GM18505 (cell line): ENCODE measurements around the gene TARBP1.
"Not testable (repeated sequence)": the region's sequence is repeated elsewhere in the genome, so short reads cannot be mapped to it uniquely, and the experiment has no call there.

Experiments used
- ATAC-seq: cut with Tn5 transposase; IDR thresholded peaks from one replicate; pipeline ENCODE4 v1.9.1; 2021; ENCODE audit not compliant: unreplicated experiment
- POLR2A ChIP-seq: IDR thresholded peaks from 4 replicates; pipeline ENCODE4 v1.6.1; 2011; ENCODE audit warnings: borderline replicate concordance; ENCODE audit not compliant: insufficient read depth, insufficient read length; ENCODE audit errors: extremely low read depth

Gene TARBP1

DNA sequence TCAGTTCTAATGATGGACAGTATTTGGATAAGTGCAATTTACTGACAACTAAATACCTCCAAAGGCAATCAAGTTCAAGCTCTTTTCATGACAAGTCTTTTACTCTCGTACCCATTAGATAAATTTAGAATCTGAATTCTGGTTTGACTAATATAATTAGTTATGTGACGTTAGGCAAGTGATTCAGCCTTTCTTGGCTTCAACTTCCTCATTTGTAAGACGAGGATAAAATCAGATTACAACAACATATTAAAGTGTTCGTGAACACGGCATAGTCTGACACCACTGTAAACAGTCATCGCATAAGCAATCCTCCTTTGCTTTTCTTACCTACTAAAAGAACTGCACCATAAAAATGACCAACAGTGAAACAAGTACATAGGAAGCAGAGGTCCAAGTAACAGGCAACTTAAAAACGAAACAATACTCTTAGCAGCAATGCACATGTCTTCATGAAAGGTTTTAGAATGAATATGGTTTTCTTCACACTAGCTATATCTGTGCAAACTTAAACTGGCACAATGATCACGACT is 80.1 kb downstream of the TARBP1 start:
- peak; percentile 20 for TF ChIP-seq POLR2A
- peak; percentile 60 for ATAC-seq

DNA sequence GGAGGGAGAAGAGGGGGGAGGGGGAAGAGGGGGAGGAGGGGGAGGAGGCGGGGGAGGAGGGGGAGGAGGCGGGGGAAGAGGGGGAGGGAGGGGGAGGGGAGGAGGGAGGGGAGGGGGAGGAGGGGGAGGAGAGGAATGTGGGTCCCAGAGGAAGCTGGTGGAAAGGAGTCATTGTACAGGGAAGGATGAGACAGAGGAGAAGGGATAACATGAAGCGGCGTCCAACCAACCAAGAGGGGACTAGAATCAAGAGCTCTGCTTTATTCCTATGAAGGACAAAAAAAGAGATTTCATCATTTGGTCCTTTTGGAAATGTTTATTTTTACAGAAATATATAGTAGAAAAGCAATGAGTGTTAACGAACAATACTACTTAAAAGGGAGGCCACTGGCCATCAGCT is 81.2 kb downstream of the TARBP1 start:
- TF ChIP-seq POLR2A, result no peak
- ATAC-seq, result no peak

DNA sequence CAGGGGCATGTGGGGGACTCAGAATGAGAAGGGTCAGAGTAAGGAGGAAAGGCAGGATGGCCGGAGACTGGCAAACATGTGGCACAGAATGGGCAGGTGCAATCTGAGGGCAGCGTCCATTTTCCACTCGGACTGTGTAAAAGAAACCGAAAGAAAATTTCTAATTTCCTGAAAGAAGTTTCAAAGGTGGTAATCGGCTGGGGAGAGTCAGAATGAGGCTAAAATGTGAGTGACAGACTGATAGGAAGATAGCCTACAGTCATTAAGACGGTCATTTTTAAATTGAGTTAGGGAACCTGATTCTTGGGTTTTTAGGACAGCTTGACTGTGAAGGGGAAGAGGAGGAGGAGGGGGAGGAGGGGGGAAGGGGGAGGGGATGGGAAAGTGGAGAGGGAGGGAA is 82.1 kb downstream of the TARBP1 start:
- ATAC-seq, result no peak
- TF ChIP-seq POLR2A, result no peak

DNA sequence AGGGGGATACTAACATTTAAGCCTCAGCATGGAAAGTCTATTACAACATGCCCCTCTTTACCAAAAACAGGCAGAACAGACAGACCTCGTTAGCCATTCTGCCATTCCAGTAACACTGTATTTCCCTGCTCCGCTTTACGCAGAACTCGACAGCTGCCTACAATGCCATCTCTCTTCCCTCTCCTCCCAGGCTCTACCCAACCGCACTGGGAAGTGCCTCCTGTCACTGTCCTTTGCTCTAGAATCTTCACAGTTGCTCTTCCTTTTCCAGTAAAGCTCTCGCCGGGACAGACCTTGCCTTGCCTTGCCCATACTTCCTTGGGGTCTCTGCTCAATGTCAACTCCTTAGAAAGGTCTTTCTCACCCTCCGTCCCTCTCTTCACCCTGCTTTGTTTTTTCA is 82.9 kb downstream of the TARBP1 start:
- TF ChIP-seq POLR2A, result no peak
- ATAC-seq, result no peak

DNA sequence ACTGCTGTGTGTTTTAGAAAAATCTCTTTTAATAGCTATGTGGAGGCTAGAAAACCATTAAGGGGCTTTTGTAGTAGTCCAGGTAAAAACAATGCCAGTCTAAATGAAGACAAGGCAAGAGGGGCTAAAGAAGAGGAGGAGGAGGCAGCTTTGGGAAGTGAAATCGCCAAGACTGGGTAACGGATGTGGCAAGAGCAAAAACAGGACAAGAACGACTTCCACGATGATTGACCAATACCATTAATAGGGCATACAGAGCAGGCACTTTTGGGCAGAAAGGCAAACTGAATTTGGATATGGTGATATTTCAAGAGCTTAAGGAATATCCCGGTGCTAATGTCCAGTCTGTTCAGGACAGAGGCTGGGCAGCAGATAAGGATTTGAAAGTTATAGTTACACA is 83.7 kb downstream of the TARBP1 start:
- TF ChIP-seq POLR2A, result no peak
- ATAC-seq, result no peak

DNA sequence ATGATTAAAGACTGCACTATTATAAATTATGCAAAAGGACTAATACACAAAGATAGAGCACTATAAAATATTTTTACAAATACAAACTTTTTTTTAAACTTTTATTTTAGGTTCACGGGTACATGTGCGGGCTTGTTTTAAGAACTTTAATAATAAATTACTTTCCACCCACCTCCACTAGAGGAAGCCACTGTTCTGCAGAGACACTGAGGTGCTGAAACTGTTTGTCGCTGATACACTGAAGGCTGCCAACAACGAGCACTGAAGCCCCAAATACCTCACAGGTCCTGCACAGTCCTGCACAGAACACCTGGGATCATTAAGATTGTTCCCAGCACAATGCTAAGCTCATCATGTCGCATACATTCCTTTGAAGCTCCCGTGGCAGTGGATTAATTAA is 85.8 kb downstream of the TARBP1 start:
- no peak for ATAC-seq
- TF ChIP-seq POLR2A, result no peak

DNA sequence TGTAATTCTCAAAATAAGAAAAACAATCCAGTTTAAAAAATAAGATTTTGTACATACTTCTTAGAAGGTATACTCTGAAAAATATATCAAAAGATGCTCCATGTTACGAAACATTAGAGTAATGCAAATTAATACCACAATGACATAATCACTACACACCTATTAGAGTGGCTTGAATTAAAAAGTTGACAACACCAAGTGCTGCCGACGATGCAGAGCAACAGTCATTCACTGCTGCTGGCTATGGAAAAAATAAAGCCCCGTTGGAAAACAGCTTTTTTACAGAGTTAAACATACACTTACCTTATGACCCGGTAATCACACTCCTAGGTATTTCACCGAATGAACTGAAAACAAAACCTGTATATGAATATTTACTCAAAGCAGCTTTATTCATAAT is 90.9 kb downstream of the TARBP1 start:
- no peak for ATAC-seq
- no peak for TF ChIP-seq POLR2A

DNA sequence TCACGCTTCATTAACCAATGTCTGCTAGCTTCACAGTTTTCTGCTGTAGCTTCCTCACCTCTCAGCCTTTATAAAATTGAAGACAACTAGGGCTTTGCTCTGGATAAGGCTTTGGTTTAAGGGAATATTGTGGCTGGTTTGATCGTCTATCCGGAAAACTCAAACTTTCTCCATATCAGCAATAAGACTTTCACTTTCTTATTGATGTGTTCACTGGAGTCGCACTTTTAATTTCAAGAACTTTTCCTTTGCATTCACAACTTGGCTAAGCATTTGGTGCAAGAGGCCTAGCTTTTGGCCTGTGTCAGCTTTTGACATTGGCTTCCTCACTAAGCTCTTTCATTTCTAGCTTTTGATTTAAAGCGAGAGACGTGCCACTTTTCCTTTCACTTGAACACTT is 92.9 kb downstream of the TARBP1 start:
- no peak for ATAC-seq
- TF ChIP-seq POLR2A, result no peak

DNA sequence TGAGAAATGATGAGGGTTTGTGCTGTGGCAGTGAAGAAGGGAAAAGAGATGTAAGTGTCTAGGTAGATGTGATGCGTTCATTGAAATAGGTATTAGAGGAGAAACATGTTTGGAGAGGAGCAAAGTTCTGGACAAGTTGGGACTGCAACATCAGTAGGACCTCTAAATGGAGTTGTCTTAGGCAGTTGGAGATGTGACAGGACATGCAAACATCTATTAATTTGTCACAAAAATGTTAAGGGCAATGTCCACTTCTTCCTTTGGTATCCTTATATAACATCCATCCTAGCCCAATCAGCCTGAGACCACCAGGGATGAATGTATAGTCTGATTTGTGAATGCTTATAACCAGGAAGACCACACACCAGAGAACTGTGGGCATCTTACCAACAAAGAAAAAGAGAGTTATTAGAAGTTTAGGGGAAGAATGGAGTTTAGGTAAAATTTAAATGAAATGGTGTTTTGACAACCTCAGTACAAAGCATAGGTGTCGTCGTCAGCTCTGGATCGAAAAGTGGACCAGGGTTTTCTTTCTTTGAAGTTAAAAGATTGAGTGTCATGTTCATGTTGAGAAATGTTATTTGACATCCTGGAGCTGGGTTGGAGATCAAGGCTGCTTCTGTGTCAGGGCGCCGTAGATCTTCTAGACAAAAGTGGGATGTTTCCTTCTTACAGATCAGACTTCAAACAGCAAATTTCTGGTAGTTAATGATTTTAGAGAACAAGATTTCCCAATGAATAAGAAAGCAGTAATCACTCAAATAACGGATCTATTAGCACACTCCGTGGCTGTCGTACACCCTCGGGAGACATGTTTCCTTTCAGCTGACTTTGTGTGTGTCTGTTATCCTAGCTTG is 97.1 kb downstream of the TARBP1 start:
- no peak for ATAC-seq
- TF ChIP-seq POLR2A, result no peak

DNA sequence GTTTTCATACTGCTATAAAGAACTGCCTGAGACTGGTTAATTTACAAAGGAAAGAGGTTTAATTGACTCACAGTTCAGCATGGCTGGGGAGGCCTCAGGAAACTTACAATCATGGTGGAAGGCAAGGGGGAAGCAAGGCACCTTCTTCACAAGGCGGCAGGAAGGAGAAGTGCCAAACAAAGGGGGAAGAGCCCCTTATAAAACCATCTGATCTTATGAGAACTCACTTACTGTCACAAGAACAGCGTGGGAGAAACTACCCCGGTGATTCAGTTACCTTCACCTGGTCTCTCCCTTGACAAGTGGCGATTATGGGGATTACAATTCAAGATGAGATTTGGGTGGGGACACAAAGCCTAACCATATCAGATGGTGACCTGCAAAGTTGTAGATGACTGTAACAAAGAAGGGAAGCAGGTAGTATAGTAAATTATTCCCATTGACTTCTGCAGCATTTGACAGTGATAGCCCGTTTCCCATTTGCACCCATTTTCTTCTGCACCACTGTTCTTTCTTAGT is 99.3 kb downstream of the TARBP1 start:
- ATAC-seq, result not testable (repeated sequence)

DNA sequence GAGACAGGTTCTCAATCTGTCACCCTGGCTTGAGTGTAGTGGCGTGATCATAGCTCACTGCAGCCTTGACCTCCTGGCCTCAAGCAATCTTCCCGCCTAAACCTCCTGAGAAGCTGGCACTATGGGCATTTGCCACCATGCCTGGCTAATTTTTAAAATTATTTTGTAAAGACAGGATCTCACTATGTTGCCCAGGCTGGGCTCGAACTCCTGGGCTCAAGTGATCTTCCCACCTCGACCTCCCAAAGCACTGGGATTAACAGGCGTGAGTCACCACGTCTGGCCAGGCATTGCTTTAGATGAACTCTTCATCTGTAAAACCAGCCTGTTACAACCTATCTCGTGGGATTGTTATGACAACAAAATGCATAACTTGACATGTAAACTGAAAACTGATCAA is 103.3 kb downstream of the TARBP1 start:
- TF ChIP-seq POLR2A, result no peak
- no peak for ATAC-seq

DNA sequence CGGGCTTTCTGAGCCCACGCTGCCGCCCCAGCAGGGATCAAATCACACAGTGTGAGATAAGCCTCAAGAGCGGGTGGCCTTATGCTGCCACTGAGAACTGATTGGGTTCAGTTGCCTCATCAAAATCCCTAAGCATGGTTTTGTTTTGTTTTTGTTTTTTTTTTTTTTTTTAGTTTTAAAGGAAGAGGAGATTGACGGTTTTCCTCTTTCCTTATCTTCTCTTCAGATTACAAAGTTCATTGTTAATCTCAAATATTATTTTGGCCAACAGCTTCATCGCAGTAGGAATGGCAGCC is 105.1 kb downstream of the TARBP1 start:
- no peak for TF ChIP-seq POLR2A
- peak; percentile 7 for ATAC-seq

DNA sequence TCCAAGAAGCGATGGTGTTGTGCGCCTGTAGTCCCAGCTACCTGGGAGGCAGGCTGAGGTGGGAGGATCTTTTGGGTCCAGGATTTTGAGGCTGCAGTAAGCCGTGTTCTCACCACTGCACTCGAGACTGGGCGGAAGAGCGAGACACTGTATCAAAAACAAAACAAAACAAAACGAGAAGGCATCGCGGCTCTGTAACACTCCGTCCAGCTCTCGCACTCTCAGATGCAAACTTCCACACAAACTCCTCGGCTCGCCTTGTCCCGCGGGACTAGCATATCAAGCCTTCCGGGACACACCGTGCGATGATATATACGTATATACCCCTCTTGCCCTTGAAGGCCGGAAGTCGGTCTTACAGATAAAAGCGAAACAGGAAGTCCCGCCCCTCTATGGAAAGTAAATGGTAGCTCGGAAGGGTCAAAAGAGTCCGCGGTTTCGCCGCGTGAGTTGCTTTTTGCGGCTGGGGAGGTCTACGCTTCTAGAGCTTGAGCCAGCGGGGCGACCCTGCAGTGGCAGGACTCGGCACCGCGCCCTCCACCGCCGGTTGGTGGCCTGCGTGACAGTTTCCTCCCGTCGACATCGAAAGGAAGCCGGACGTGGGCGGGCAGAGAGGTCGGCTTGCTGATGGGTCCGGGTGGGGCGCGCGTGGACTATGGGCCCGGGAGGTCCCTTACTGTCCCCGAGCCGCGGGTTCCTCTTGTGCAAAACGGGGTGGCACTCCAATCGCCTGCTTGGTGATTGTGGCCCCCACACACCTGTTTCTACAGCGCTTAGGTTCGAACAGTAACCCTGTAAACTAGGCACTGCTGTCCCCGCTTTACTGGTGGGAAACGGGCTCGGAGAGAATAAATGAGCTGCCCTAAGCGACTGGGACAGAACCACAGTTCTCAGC is 105.7 kb downstream of the TARBP1 start, which contains the start of gene COA6:
COA6 (plus strand) TSS at position 393 of the 895 bp plus-strand sequence; CDS start at position 404, 11 bp downstream.
- ATAC-seq, result peak; percentile 92
- peak; percentile 98 for TF ChIP-seq POLR2A
